PC-9 (cell line): ENCODE results near the gene C19orf25. TPM values are rescaled to one million over a fixed set of nuclear protein-coding genes. Genes with fewer than 3 reads are reported as not detected.

Experiments
- BruUV-seq: library from RNA; stranded (reverse); fragments of 400-500 nt; replicated peaks from 2 replicates; lab custom pipeline; 2021; lab: Mats Ljungman, UMichigan
- CTCF ChIA-PET: fragments of 300-600 bp; sonication (Branson Sonifier 250); formaldehyde crosslinking; loops from one replicate; lab custom pipeline; 2022; ENCODE audit warnings: antibody characterized with exemption; lab: Charles Lee
- POLR2A ChIA-PET: fragments of 300-600 bp; sonication (Branson Sonifier 250); formaldehyde crosslinking; loops from one replicate; lab custom pipeline; 2022; ENCODE audit warnings: antibody characterized with exemption; ENCODE audit not compliant: unreplicated experiment; lab: Charles Lee
- DNase-seq, 2 experiments: peaks; one replicate each; pipeline versions ENCODE4 v3.0.0 to v3.0.0-alpha.2; 2015 to 2022; ENCODE audit warnings: mixed read lengths in 1 of 2
- H2AFZ ChIP-seq: fragments of 200-600 bp; sonication (generic); 2 replicates; pipeline ENCODE4 v1.8.1; 2017; ENCODE audit warnings: antibody characterized with exemption
- H3F3A ChIP-seq: fragments of 200-600 bp; sonication (generic); 2 replicates; pipeline ENCODE4 v1.8.1; 2017; ENCODE audit warnings: antibody characterized with exemption, mild to moderate bottlenecking, low read depth; ENCODE audit not compliant: insufficient read depth
- H3K27ac ChIP-seq: fragments of 200-600 bp; sonication (generic); 2 replicates; pipeline ENCODE4 v1.6.1; 2016; ENCODE audit warnings: mixed run types
- H3K27me3 ChIP-seq: fragments of 200-600 bp; sonication (generic); 2 replicates; pipeline ENCODE4 v1.6.1; 2016; ENCODE audit warnings: low read depth, mixed run types; ENCODE audit not compliant: insufficient read depth
- H3K36me3 ChIP-seq: fragments of 200-600 bp; sonication (generic); 2 replicates; pipeline ENCODE4 v1.6.1; 2016; ENCODE audit warnings: low read depth, mixed run types
- H3K4me1 ChIP-seq: fragments of 200-600 bp; sonication (generic); replicated peaks from 2 replicates; pipeline ENCODE4 v1.6.1; 2016; ENCODE audit warnings: mixed run types; ENCODE audit not compliant: insufficient read depth
- H3K4me2 ChIP-seq: fragments of 200-600 bp; sonication (generic); 2 replicates; pipeline ENCODE4 v1.6.1; 2017; ENCODE audit warnings: mixed run types
- H3K4me3 ChIP-seq: fragments of 200-600 bp; sonication (generic); 2 replicates; pipeline ENCODE4 v1.6.1; 2016; ENCODE audit warnings: mixed run types
- H3K79me2 ChIP-seq: fragments of 200-600 bp; sonication (generic); 2 replicates; pipeline ENCODE4 v1.6.1; 2017; ENCODE audit warnings: low read depth, mixed run types
- H3K9me2 ChIP-seq: fragments of 200-600 bp; sonication (generic); 2 replicates; pipeline ENCODE4 v1.8.1; 2017; ENCODE audit warnings: mild to moderate bottlenecking; ENCODE audit not compliant: insufficient read depth
- H3K9me3 ChIP-seq: fragments of 200-600 bp; sonication (generic); 2 replicates; pipeline ENCODE4 v1.8.1; 2016; ENCODE audit warnings: low read depth; ENCODE audit not compliant: insufficient read depth
- H4K20me1 ChIP-seq: fragments of 200-600 bp; sonication (generic); 2 replicates; pipeline ENCODE4 v1.8.1; 2017; ENCODE audit not compliant: insufficient read depth
- CTCF ChIP-seq: fragments of 200-600 bp; sonication (generic); conservative IDR thresholded peaks from 2 replicates; pipeline ENCODE4 v1.6.1; 2017; ENCODE audit warnings: mixed run types, antibody characterized with exemption, mild to moderate bottlenecking, moderate library complexity
- EZH2 ChIP-seq: fragments of 200-600 bp; sonication (generic); IDR thresholded peaks from 2 replicates; pipeline ENCODE4 v1.8.0; 2017; ENCODE audit warnings: antibody characterized with exemption, low read depth
- intact Hi-C: fragments of 100-400 bp; cut with micrococcal nuclease; formaldehyde crosslinking; loops from one replicate; pipeline ENCODE4 v1.10.0; 2022; ENCODE audit not compliant: unreplicated experiment
- total RNA-seq: library from RNA; stranded (reverse); gene quantifications from 2 replicates; pipeline ENCODE4 v1.2.3, GENCODE V29; 2021

Gene C19orf25
- total RNA-seq, 1 experiment from 2014 or later: 28.0 TPM

DNA sequence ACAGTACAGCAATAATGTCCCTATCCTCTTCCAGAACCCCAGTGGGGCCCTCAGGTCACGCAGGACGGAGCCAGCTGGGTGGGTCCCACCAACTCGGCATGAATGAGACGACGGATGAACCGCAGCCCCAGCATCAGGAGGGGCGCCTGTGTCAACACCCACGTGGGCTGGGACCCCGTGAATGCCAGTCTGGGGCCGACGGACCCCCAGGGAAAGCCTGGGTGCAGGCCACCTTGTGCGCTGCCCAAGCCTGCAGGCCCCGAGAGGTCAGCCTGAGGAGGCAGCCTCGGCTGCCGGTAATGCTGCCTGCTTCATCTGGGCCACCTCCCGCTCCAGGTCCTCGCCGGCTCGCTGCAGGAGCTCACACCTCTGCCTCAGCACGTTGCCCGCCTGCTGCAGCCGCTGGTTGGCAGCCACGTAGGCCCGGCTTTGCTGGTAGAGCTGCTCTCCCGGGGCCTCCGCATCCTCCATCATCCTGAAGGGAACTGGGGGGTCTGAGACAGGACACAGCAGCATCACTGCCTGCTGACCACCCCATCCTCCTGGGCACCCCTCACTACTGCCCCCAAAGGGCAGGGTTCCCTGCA, 4.2 kb downstream of the C19orf25 start:
- CTCF ChIA-PET: no interaction called here
- no peak overlapping the region for H3K27ac ChIP-seq
- H3K79me2 ChIP-seq: peaks cover 16% of the 10 kb centered on the region; the same call in 1 of the 2 replicates
- H4K20me1 ChIP-seq: peaks cover 8% of the 10 kb centered on the region
- no peak overlapping the region for H2AFZ ChIP-seq
- H3K9me2 ChIP-seq: no peaks in the 10 kb centered on the region
- no peak overlapping the region for H3K4me3 ChIP-seq
- POLR2A ChIA-PET: interaction anchor here (0.6 kb wide), 1 partner anchor 16 kb away, joined by 13 read pairs; no protein-coding TSS in a partner anchor
- peaks cover 5% of the 10 kb centered on the region; the same call in 1 of the 2 replicates for H3F3A ChIP-seq
- DNase-seq: no peak
- no peaks in the 10 kb centered on the region for H3K9me3 ChIP-seq
- TF ChIP-seq EZH2 (no peak), CTCF (no peak)
- H3K36me3 ChIP-seq: no peaks in the 10 kb centered on the region
- 0 out of 2 replicates have a peak, but pooled peaks cover 9% of the 10 kb centered on the region for H3K4me1 ChIP-seq
- no peak overlapping the region for H3K4me2 ChIP-seq
- H3K27me3 ChIP-seq: no peaks in the 10 kb centered on the region
- intact Hi-C loops: no loop called here
- no TSS peak for BruUV-seq

DNA sequence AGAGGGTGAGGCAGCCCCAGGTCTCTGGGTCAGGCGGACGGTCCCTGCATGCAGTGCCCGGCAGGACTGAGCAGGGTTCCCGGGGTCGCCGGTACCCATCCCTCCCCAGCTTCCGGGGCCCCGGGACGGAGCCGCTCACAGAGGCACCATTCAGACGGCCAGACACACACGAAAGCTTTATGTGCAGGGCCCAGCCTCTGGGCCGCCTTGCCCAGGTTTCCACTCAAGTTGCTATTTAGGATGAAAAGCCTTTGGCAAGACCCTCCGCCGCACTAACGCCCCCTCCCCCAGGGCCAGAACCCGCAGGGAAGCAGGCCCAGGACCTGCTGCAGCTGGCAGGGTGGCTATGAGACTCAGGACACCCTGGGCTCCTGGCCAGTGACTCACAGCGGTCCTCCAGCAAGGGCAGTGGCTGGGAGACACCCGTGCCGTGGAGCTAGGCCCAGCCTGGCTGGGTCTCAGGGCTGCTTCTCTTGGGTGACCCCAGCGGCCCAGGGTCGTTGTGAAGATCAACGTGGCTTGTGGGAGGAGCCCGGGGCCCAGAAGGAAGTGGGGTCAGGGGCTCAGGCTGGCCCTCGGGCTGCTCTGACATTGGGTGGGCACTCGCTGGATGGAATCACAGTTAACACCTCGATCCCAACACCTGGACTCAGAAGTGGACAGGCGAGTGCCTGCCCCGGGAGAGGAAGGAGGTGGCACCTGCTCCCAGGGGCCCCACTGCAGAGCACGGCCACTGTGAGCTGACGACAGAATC, 4.8 kb downstream of the C19orf25 start:
- Histone ChIP-seq H3K27me3 (no peaks in the 10 kb centered on the region), H3F3A (peaks cover 5% of the 10 kb centered on the region; the same call in 1 of the 2 replicates), H3K4me3 (no peak overlapping the region), H3K4me2 (no peak overlapping the region), H3K36me3 (no peaks in the 10 kb centered on the region), H4K20me1 (peaks cover 8% of the 10 kb centered on the region), H3K4me1 (0 out of 2 replicates have a peak, but pooled peaks cover 9% of the 10 kb centered on the region), H3K9me3 (no peaks in the 10 kb centered on the region), H3K9me2 (no peaks in the 10 kb centered on the region), H3K27ac (no peak overlapping the region), H2AFZ (no peak overlapping the region), H3K79me2 (peaks cover 16% of the 10 kb centered on the region; the same call in 1 of the 2 replicates)
- intact Hi-C loops: no loop called here
- TF ChIP-seq EZH2 (no peak), CTCF (no peak)
- no TSS peak for BruUV-seq
- CTCF ChIA-PET: no interaction called here
- no peak for DNase-seq
- POLR2A ChIA-PET: no interaction called here

GRCh38 chr19:1473085-1473851, 5.7 kb downstream of the C19orf25 start:
- Histone ChIP-seq H3K27me3 (no peaks in the 10 kb centered on the region), H2AFZ (no peak overlapping the region), H3K27ac (no peak overlapping the region), H3K9me2 (no peaks in the 10 kb centered on the region), H3K4me1 (0 out of 2 replicates have a peak, but pooled peaks cover 9% of the 10 kb centered on the region), H3F3A (peaks cover 5% of the 10 kb centered on the region; the same call in 1 of the 2 replicates), H3K4me3 (no peak overlapping the region), H4K20me1 (peaks cover 8% of the 10 kb centered on the region), H3K36me3 (no peaks in the 10 kb centered on the region), H3K9me3 (no peaks in the 10 kb centered on the region), H3K79me2 (peaks cover 11% of the 10 kb centered on the region; the same call in 1 of the 2 replicates), H3K4me2 (no peak overlapping the region)
- intact Hi-C loops: no loop called here
- TF ChIP-seq EZH2 (no peak), CTCF (no peak)
- no peak for DNase-seq
- POLR2A ChIA-PET: no interaction called here
- BruUV-seq: no TSS peak
- CTCF ChIA-PET: no interaction called here
